Measurements from ENCODE around the gene ZMIZ1.
A peak's percentile ranks its signal among the peaks of the same experiment; 100 is the strongest.

The ZMIZ1 gene

GRCh38 chr10:79108728-79109127 lies 40.0 kb downstream of the ZMIZ1 start:
- no peak overlapping the region for H3K27ac ChIP-seq
- TF ChIP-seq CTCF (conservative IDR thresholded peaks at IDR 0.05) (no peak), ZFX (IDR thresholded peaks at IDR 0.05) (no peak)

- TF ChIP-seq CTCF (conservative IDR thresholded peaks at IDR 0.05), result no peak
- no peak for TF ChIP-seq ZFX (IDR thresholded peaks at IDR 0.05)
- no peak overlapping the region for H3K27ac ChIP-seq
Observed at GRCh38 chr10:79111427-79111826, 42.7 kb downstream of the ZMIZ1 start.

GRCh38 chr10:79111846-79112614 lies 43.3 kb downstream of the ZMIZ1 start:
- no peak overlapping the region for H3K27ac ChIP-seq
- no peak for TF ChIP-seq CTCF (conservative IDR thresholded peaks at IDR 0.05)
- TF ChIP-seq ZFX (IDR thresholded peaks at IDR 0.05), result no peak

- H3K27ac ChIP-seq, result peak overlapping the region; percentile 2; the same call in 1 of the 2 replicates
- TF ChIP-seq ZFX (IDR thresholded peaks at IDR 0.05) (no peak), CTCF (conservative IDR thresholded peaks at IDR 0.05) (no peak)
Observed at GRCh38 chr10:79112881-79113431, 44.2 kb downstream of the ZMIZ1 start.

GRCh38 chr10:79113827-79114226 lies 45.1 kb downstream of the ZMIZ1 start:
- no peak for TF ChIP-seq CTCF (conservative IDR thresholded peaks at IDR 0.05)
- TF ChIP-seq ZFX (IDR thresholded peaks at IDR 0.05), result no peak
- H3K27ac ChIP-seq, result no peak overlapping the region

- no peak overlapping the region for H3K27ac ChIP-seq
- no peak for TF ChIP-seq ZFX (IDR thresholded peaks at IDR 0.05)
- no peak for TF ChIP-seq CTCF (conservative IDR thresholded peaks at IDR 0.05)
Observed at GRCh38 chr10:79115302-79115701, 46.5 kb downstream of the ZMIZ1 start.

- H3K27ac ChIP-seq, result no peak overlapping the region
- TF ChIP-seq ZFX (IDR thresholded peaks at IDR 0.05) (no peak), CTCF (conservative IDR thresholded peaks at IDR 0.05) (no peak)
Observed at GRCh38 chr10:79116368-79116767, 47.6 kb downstream of the ZMIZ1 start.
